Fibroblast of lung (primary cell): ENCODE results near the gene ING3. TPM values are rescaled to one million over a fixed set of nuclear protein-coding genes. Genes with fewer than 3 reads are reported as not detected.

Source experiments
- DNase-seq, 2 donors: peaks; one replicate each; pipeline versions ENCODE4 v3.0.0 to v3.0.0-alpha.2; 2010; ENCODE audit warnings: low read depth in 2 of 2
- H2AFZ ChIP-seq: 2 replicates; pipeline ENCODE4 v1.5.1; 2012; ENCODE audit warnings: low read length, control low read depth, inconsistent platforms
- H3K27ac ChIP-seq: 2 replicates; pipeline ENCODE4 v1.5.1; 2011; ENCODE audit warnings: low read length, control low read depth; ENCODE audit not compliant: insufficient read depth
- H3K27me3 ChIP-seq: 2 replicates; pipeline ENCODE4 v1.5.1; 2011; ENCODE audit warnings: mild to moderate bottlenecking, low read length; ENCODE audit not compliant: control insufficient read depth, insufficient read depth
- H3K36me3 ChIP-seq: 2 replicates; pipeline ENCODE4 v1.5.1; 2011; ENCODE audit warnings: low read length; ENCODE audit not compliant: control insufficient read depth, insufficient read depth
- H3K4me1 ChIP-seq: 2 replicates; pipeline ENCODE4 v1.5.1; 2011; ENCODE audit warnings: low read length; ENCODE audit not compliant: control insufficient read depth, insufficient read depth; ENCODE audit errors: extremely low read depth
- H3K4me2 ChIP-seq: 2 replicates; pipeline ENCODE4 v1.5.1; 2011; ENCODE audit warnings: low read length, control low read depth; ENCODE audit not compliant: insufficient read depth; ENCODE audit errors: extremely low read depth
- H3K4me3 ChIP-seq, 4 experiments: fragments of 200-600 bp in 1 of 4; sonication (generic) in 1 of 4; replicated peaks in 1 of 4; 2 replicates each; pipeline ENCODE4 v1.5.1; 2011 to 2016; ENCODE audit warnings: low read length in 4 of 4, low read depth in 3 of 4, mild to moderate bottlenecking in 3 of 4, control low read depth in 2 of 4, inconsistent platforms in 1 of 4, mixed read lengths in 1 of 4; ENCODE audit not compliant: insufficient read depth in 1 of 4; ENCODE audit errors: control extremely low read depth in 1 of 4
- H3K79me2 ChIP-seq: 2 replicates; pipeline ENCODE4 v1.5.1; 2012; ENCODE audit warnings: mild to moderate bottlenecking, low read length, inconsistent platforms; ENCODE audit not compliant: control insufficient read depth, insufficient read depth
- H3K9ac ChIP-seq: 2 replicates; pipeline ENCODE4 v1.5.1; 2011; ENCODE audit warnings: mild to moderate bottlenecking, low read length, control low read depth; ENCODE audit not compliant: insufficient read depth
- H3K9me3 ChIP-seq: 2 replicates; pipeline ENCODE4 v1.5.1; 2012; ENCODE audit warnings: low read depth, low read length; ENCODE audit not compliant: control insufficient read depth, insufficient read depth
- H4K20me1 ChIP-seq: 2 replicates; pipeline ENCODE4 v1.5.1; 2011; ENCODE audit warnings: low read length; ENCODE audit not compliant: control insufficient read depth, insufficient read depth; ENCODE audit errors: extremely low read depth
- EZH2 ChIP-seq: IDR thresholded peaks from 2 replicates; pipeline ENCODE4 v1.5.1; 2012; ENCODE audit warnings: low read length, control low read depth, mild to moderate bottlenecking; ENCODE audit errors: missing control alignments
- polyA plus RNA-seq, 2 donors: library from polyadenylated mRNA; depleted of rRNA in 1 of 2; stranded (reverse) in 1 of 2; unstranded in 1 of 2; fragments of >200 nt; gene quantifications; 2 replicates each; pipeline ENCODE4 v1.2.1, GENCODE V29; 2011 to 2012; ENCODE audit warnings: missing spikeins in 1 of 2
- total RNA-seq: library from RNA; depleted of rRNA; stranded (reverse); fragments of >200 nt; gene quantifications from 2 replicates; pipeline ENCODE4 v1.2.1, GENCODE V29; 2014
- TF ChIP-seq, protein P1 (sequence below), 2 donors: IDR thresholded peaks in 1 of 2; conservative IDR thresholded peaks in 1 of 2; 1 replicate in 1 of 2; 2 replicates in 1 of 2; pipeline ENCODE4 v1.5.1; 2011 to 2012; ENCODE audit warnings: low read length in 2 of 2, control low read depth in 1 of 2, inconsistent platforms in 1 of 2, low read depth in 1 of 2, mild to moderate bottlenecking in 1 of 2

Gene ING3
- total and polyA plus RNA-seq, 2 donors (not counting 1 experiment from before 2014, with no cell fraction given): 16.6 to 17.5 TPM

DNA sequence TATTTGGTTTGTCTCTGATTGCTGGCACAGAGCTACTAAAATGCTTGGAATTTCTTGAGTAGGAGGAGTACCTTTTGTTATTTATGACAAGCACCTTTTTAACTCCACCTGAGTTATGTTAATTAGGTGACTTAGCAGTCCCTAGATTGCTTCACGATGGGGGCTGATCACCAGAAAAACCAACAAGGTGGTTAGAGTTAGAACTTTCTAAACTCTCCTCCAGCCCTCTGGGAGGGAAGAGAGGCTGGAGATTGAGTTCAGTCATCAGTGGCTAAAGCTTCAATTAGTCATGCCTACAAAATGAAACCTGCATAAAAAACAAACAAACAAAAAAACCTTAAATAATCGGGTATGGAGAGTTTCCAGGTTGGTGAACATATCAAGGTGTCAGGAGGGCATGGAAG lies 23.6 kb upstream of the ING3 start:
- no peak overlapping the region for H3K9ac ChIP-seq
- TF ChIP-seq, protein P1, sequence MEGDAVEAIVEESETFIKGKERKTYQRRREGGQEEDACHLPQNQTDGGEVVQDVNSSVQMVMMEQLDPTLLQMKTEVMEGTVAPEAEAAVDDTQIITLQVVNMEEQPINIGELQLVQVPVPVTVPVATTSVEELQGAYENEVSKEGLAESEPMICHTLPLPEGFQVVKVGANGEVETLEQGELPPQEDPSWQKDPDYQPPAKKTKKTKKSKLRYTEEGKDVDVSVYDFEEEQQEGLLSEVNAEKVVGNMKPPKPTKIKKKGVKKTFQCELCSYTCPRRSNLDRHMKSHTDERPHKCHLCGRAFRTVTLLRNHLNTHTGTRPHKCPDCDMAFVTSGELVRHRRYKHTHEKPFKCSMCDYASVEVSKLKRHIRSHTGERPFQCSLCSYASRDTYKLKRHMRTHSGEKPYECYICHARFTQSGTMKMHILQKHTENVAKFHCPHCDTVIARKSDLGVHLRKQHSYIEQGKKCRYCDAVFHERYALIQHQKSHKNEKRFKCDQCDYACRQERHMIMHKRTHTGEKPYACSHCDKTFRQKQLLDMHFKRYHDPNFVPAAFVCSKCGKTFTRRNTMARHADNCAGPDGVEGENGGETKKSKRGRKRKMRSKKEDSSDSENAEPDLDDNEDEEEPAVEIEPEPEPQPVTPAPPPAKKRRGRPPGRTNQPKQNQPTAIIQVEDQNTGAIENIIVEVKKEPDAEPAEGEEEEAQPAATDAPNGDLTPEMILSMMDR (conservative IDR thresholded peaks at IDR 0.05 in 1 of 2, IDR thresholded peaks at IDR 0.05 in 1 of 2; ENCODE audit: low read depth in 1 of 2, low read length in 2 of 2): no peak
- no peak for TF ChIP-seq EZH2
- no peaks in the 10 kb centered on the region for H3K36me3 ChIP-seq
- H3K4me2 ChIP-seq: no peak overlapping the region
- DNase-seq: no peak
- H3K4me1 ChIP-seq: peaks cover 2% of the 10 kb centered on the region
- no peaks in the 10 kb centered on the region for H3K79me2 ChIP-seq
- H3K27ac ChIP-seq: no peak overlapping the region
- no peak overlapping the region for H2AFZ ChIP-seq
- H3K4me3 ChIP-seq: no peak overlapping the region
- H3K9me3 ChIP-seq: no peaks in the 10 kb centered on the region
- no peaks in the 10 kb centered on the region for H4K20me1 ChIP-seq
- no peaks in the 10 kb centered on the region for H3K27me3 ChIP-seq

DNA sequence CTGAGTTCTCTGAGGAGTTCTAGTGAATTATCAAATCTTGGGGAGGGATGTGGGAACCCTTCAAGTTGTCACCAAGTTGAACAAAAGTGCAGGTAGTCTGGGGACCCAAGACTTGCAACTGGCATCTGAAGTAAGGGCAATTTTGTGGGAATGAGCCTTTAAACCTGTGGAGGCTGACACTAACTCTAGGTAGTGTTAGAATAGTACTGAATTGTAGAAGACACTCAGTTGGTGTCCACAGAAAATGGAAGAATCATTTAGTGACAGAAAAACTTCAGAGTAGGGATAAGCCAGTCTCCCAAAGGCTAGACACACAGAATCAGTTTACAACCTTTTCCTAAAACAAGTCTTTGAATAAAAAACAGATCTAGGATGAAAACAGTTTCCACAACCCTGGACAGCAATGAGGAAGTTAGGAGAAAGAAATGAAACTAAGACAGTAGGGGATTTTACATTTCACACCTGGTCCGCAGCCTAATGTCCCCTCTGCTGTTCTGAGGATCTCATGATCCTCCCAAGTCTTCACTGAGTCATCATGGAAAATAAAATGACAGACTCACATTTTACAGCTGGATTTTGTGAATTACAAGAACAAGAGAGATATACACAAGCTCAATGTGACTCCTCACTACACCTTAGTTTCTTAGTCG lies 23.0 kb upstream of the ING3 start:
- TF ChIP-seq, protein P1 (conservative IDR thresholded peaks at IDR 0.05 in 1 of 2, IDR thresholded peaks at IDR 0.05 in 1 of 2; ENCODE audit: low read depth in 1 of 2, low read length in 2 of 2): no peak
- no peak for TF ChIP-seq EZH2
- DNase-seq: no peak
- Histone ChIP-seq H2AFZ (no peak overlapping the region), H3K9me3 (no peaks in the 10 kb centered on the region), H3K36me3 (no peaks in the 10 kb centered on the region), H3K9ac (no peak overlapping the region), H4K20me1 (no peaks in the 10 kb centered on the region), H3K27me3 (no peaks in the 10 kb centered on the region), H3K4me2 (no peak overlapping the region), H3K4me3 (no peak overlapping the region), H3K4me1 (peaks cover 2% of the 10 kb centered on the region), H3K79me2 (no peaks in the 10 kb centered on the region), H3K27ac (no peak overlapping the region)

DNA sequence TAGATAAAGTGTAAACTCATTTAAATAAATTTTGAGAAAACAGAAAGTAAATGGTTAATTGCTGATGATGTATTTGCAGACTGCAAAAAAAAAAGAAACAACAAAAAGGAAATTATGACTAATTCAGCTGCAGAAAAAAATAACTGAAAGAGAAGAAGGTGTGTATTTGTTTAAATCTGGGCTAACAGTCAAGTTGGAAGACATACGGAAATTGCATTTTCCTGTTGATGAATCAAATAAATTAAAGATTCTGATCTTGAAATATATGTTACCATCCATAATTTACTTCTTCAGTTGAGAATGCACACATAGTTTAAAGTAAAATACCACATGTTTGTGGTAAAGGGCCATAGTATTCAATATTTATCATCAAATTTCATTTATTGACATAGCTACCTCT lies 19.3 kb upstream of the ING3 start:
- peak in 1 of 2 donors; percentile 6 for DNase-seq
- Histone ChIP-seq H3K4me2 (no peak overlapping the region), H3K36me3 (no peaks in the 10 kb centered on the region), H4K20me1 (no peaks in the 10 kb centered on the region), H3K4me1 (no peaks in the 10 kb centered on the region), H2AFZ (no peak overlapping the region), H3K27ac (no peak overlapping the region), H3K4me3 (no peak overlapping the region), H3K9me3 (no peaks in the 10 kb centered on the region), H3K79me2 (no peaks in the 10 kb centered on the region), H3K27me3 (no peaks in the 10 kb centered on the region), H3K9ac (no peak overlapping the region)
- no peak for TF ChIP-seq EZH2
- TF ChIP-seq, protein P1 (conservative IDR thresholded peaks at IDR 0.05 in 1 of 2, IDR thresholded peaks at IDR 0.05 in 1 of 2; ENCODE audit: low read depth in 1 of 2, low read length in 2 of 2): no peak
